CMK (cell line): ENCODE results near the gene POLR1B.
A peak's percentile ranks its signal among the peaks of the same experiment; 100 is the strongest.
"Not testable (repeated sequence)": the region's sequence is repeated elsewhere in the genome, so short reads cannot be mapped to it uniquely, and the experiment has no call there.

Source experiments
- DNase-seq: peaks from one replicate; pipeline ENCODE4 v3.0.0-alpha.2; 2010; ENCODE audit warnings: low read depth

The POLR1B gene

GRCh38 chr2:112540906-112541305, 1.4 kb upstream of the POLR1B start:
- DNase-seq = no peak

- DNase-seq = peak; percentile 52
Measured at GRCh38 chr2:112541315-112542122, 746 bp upstream of the POLR1B start.

GRCh38 chr2:112542984-112543661, 858 bp downstream of the POLR1B start:
- no peak for DNase-seq

DNA sequence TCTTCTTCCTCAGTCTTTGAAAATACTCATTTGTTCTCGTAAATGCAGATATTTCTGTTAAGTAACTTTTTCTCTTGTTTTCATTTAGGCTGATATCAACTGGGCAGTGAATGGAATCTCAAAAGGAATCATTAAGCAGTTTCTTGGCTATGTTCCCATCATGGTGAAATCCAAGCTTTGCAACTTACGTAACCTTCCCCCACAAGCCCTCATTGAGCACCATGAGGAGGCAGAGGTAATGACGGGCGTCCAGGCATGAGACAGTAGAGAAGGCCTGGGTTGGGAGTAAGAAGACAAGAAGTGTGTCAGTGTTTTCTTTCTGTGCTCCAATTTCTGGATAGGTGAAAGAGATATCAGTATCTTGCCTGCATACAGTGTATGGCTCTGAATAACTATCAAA, 5.1 kb downstream of the POLR1B start:
- no peak for DNase-seq

DNA sequence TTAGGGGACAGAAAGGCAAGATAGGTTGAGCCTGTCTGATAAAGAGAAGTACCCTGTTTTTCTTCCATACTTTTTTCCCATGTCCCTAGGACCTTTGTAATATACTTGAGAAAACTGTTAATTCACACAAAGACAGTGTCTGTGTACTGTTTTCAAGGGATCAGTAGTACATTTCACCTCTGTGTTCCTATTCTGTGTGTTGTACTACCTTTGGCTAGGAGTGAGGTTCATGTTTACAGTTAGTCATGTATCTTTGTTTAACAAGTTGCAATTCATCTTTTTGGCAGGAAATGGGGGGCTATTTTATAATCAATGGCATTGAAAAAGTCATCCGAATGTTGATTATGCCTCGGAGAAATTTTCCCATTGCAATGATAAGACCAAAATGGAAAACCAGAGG, 6.7 kb downstream of the POLR1B start:
- no peak for DNase-seq

DNA sequence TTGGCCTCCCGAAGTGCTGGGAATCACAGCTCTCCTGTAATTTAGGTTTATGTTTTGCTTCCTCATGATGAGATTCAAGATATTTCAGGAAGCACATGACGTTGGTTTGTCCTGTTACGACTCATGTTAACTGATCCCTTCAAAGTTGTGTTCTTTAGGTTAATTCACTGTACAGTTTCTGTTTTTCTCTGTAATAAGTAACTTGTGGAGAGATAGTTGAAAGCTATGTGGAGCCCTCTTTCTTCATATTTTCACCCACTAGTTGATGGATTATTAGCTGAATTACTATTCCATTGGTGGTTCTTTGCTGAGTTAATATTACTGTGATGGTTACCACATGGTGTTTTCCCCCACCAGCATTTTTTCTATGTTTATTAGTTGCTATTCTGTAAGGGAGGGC, 23.8 kb downstream of the POLR1B start:
- no peak for DNase-seq

DNA sequence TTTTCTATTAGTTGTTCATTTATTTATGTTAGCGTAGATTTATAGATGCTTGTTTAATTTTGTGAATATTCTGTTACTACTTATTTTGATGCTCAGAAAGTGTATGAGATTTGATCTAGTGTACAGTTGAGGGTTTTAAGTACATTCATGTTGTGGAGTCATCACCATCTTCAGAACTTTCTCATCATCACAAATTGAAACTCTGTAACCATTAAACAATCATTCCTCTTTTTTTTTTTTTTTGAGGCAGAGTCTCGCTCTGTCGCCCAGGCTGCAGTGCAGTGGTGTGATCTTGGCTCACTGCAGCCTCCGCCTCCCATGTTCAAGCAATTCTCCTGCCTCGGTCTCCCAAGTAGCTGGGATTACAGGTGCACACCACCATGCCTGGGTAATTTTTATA, 24.2 kb downstream of the POLR1B start:
- not testable (repeated sequence) for DNase-seq

- no peak for DNase-seq
Measured at GRCh38 chr2:112572005-112572404, 29.7 kb downstream of the POLR1B start.

GRCh38 chr2:112577756-112578155, 35.5 kb downstream of the POLR1B start:
- DNase-seq = no peak

- no peak for DNase-seq
Measured at GRCh38 chr2:112579241-112579640, 37.0 kb downstream of the POLR1B start.

- DNase-seq = no peak
Measured at GRCh38 chr2:112580084-112580483, 37.8 kb downstream of the POLR1B start.

DNA sequence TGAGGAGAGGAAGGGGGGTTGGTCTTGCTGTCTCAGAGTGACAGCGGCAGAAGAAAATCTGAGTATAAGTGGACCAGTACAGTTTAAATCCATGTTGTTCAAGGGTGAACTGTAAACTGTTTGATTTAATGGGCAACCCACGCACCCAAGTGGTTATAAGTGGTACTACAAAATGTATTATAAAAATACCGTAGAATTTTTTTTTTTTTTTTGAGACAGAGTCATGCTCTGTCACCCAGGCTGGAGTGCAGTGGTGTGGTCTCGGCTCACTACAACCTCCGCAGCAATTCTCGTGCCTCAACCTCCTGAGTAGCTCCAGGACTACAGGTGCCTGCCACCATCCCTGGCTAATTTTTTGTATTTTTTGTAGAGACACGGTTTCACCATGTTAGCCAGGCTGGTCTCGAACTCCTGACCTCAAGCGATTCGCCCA, 40.1 kb downstream of the POLR1B start:
- DNase-seq = no peak

DNA sequence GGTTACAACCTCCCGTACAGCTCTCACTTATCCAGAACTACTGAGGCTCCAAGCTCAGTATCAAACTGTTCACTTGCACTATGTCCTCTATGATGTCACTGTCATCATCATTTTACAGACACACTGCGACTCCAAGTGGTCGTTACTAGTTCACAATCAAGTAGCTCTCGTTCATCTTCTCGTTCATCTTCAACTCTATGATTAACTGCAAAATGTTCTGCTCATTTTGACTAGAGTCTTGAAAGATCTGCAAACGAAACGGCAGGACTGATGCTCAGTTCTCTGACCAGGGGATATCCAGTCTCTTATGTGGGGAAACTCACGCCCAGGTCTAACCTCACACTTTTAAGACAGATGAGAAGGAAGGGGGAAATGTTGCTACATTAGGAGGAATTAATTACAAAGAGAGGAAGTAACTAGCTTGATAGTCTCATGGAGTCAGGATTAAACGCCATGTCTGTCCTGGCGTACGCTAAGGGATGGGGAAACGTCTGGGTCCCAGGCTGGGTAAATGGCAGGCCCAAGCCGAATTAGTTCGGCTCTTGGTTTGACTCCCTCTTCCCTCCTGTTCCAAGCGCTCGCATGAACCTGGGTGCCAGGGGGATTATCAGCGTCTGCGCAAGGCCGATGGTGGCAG, 41.4 kb downstream of the POLR1B start:
- DNase-seq = no peak

GRCh38 chr2:112584134-112584890, 42.0 kb downstream of the POLR1B start, which contains the start of gene CHCHD5:
TSS of gene CHCHD5 (plus strand) at chr2:112584609. CDS start at chr2:112584648, 39 bp downstream.
- DNase-seq = peak; percentile 75

DNA sequence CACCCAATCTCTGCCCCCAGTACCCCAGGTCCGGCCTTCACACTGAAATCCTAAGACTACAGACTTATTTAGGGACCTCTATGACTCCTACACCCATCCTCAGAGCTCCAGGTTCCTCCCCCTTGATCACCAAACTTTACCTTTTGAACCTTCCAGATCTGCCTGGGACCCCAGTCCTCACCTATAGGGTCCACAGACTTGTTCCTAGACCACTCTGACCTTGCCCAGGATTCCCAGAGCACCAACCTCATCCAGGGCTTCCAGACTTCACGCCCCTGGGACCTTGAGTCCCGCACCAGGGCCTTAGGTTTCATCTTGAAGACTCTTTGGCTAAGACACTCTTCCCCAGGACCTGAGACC, 42.6 kb downstream of the POLR1B start:
- no peak for DNase-seq

DNA sequence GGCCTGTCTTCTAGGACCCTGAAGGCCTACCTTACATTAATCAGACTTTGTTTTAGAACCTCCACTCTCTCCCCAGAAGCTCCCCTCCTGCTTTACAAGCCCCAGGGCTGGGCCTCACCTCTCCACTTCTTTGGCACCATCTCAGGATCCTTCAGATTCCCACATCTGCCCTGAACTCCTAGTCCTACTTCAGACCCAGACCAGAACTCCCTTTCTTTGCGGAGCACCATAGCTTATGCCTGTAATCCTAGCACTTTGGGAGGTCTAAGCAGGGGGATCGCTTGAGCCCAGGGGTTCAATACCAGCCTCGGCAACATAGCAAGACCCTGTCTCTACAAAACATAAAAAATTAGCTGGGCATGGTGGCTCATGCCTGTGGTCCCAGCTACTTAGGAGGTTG, 43.1 kb downstream of the POLR1B start:
- DNase-seq = no peak

DNA sequence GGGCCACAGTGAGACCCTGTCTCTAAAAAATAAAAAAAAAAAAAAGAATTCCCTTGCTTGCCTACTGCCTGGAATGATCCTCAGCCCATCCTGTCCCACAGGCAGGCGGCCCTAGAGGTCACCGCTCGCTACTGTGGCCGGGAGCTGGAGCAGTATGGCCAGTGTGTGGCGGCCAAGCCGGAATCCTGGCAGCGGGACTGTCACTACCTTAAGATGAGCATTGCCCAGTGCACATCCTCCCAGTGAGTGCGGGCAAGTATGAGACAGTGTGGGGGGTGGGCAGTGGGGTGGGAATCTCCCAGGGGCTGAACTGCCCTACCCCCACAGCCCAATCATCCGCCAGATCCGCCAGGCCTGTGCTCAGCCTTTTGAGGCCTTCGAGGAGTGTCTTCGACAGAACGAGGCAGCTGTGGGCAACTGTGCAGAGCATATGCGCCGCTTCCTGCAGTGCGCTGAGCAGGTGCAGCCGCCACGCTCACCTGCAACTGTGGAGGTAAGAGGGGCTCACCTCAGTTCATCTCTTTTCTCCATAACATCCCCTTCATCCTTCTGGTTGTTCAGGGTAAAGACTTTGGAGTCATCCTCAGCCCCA, 43.7 kb downstream of the POLR1B start:
- DNase-seq = no peak

DNA sequence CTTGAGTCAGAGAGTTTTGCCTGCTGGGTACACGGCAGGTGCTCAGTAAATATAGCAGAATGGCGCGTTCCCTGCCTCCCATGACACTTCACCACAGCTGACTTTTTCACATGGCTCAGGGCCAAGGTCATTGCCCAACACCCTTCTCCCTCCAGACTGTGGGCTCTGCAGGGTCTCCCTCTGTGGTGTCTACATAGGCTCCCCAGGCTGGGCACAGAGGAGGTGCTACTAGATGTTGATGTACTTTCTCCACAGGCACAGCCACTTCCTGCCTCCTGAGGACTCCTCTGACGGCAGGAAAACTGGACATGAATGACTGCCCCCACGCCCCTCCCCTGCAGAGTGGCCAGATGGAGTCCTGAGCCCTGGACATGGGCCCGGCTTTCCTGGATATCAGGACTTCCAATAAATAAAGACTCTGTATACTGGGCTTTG, 46.4 kb downstream of the POLR1B start:
- DNase-seq = no peak

GRCh38 chr2:112591413-112591812, 49.1 kb downstream of the POLR1B start:
- DNase-seq = no peak

DNA sequence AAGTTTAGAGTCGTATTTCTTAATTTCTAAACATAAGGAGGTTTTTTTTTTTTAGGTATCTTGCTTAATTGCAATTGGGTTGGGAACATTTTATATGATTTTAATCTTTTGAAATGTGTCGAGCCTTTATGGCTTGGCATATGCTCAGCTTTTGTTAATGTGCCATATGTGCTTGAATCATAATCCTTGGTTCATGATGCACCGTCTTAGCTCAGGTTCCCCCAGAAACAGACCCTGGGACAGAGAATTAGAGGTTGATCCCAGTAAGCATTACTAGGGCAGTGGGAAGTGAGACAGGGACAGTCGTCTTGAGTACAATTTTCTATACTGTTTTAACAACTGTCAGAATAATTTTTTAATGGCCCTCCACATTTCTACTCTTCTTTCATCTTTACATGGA, 51.5 kb downstream of the POLR1B start:
- no peak for DNase-seq

GRCh38 chr2:112597537-112598322, 55.5 kb downstream of the POLR1B start:
- DNase-seq = no peak
